HCT116 (cell line): ENCODE results near the gene ZNF507.

Source experiments
- EZH2phosphoT487 ChIP-seq: fragments of 200-600 bp; IDR thresholded peaks from 2 replicates; pipeline ENCODE4 v1.6.1; 2018; ENCODE audit warnings: antibody characterized with exemption, borderline replicate concordance
- POLR2A ChIP-seq: IDR thresholded peaks from 2 replicates; pipeline ENCODE4 v1.7.0; 2011; ENCODE audit warnings: borderline replicate concordance; ENCODE audit not compliant: insufficient read depth, insufficient read length; ENCODE audit errors: extremely low read depth

- TF ChIP-seq POLR2A (no peak), EZH2phosphoT487 (no peak)
These were observed 3.6 kb downstream of the ZNF507 start for GRCh38 chr19:32349051-32349450.
